Stimulated activated naive CD4-positive, alpha-beta T cell treated with Interleukin-2 at 50 U/mL for 16 hours (primary cell): Measurements from ENCODE around the gene PPP2R5A.

Experiments
- DNase-seq: peaks from one replicate; lab custom pipeline; 2025; lab: John Stamatoyannopoulos, UW

PPP2R5A gene

DNA sequence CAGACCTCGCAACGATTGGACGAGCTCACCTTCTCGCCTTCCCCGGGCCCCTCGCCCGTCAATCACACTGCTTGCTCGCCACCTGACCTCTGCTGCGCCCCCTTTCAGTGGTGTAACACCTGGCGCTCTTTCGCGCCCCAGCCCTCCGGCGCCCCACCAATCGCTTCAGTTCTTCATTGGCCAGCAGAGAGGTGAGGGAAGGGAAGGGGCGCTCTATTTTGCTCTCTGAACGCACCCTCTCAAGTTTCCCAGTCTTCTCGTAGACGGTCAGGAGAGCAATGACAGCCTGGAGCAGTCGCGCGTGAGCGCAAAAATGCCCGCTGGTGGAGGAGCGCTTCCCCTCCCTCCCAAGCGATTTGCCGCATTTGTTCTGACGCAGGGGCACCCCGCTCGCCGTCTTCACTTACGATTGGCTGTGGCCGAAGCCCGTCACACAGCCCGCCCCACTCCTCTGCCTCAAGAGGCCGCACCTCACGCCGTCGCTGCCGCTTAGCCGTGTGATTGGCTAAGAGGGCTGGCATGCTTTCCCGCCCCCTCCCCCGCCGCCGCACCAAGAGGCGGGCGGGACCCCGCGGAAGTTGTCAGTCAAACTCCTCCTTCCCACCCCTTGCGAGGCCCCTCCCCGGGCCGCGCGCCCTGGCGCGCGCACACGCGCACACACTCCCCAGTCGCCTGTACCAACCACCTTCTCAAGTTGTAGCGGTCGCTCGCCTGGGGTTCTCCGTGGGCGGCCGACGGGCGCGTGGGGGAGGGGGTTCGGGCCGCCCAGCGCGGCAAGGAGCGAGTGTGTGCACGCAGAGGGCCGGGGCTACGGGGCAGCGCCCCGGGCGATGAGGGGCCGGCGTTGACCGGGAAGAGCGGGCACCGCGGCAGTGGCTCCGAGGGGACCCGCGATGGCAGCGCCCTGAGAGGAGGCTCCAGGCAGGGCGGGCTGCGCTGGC, at the start of gene PPP2R5A:
PPP2R5A (plus strand) TSS at position 667 of the 941 bp plus-strand sequence. CDS start 701 bp downstream, outside the sequence.
- DNase-seq = peak; percentile 98

- DNase-seq = no peak
Observed at GRCh38 chr1:212235857-212236256, 49.4 kb upstream of the PPP2R5A start.

- DNase-seq = no peak
Observed at GRCh38 chr1:212236664-212237220, 48.5 kb upstream of the PPP2R5A start.

DNA sequence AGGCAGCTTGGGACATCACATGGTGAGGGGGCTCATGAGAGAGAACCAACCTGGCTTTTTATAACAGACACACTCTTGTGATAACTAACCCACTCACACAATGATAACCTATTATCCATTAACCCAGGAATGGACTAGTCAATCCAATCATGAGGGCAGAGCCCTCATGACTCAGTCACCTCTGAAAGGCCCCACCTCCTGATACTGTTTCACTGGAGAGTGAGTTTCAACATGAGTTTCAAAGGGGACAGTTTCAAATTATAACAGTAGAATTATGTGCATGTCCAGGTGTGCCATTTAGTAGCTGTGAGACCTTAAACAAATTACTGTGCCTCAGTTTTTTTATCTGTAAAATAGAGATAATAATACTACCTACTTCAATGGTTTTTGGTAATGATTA, 47.6 kb upstream of the PPP2R5A start:
- DNase-seq = no peak

DNA sequence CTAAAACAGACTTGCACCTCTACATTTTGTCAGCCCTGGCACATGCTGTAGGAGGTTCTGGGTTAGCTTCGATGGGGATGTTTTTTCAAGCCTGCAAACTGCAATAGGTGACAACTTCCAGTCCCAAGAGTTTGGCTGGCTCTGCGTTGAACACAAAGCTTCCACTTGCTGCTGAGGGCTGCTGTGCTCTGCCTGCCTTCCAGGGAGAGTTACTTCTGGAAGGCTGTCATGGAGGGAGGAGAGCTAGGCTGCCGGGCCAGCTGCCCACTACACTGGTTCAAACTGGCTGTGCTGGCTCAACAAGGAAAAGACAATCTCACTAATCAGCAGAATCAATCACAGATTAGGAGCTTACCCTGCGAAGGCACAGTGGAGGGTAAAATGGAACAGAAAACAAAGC, 46.7 kb upstream of the PPP2R5A start:
- DNase-seq = no peak

- no peak for DNase-seq
Observed at GRCh38 chr1:212241501-212241900, 43.7 kb upstream of the PPP2R5A start.

DNA sequence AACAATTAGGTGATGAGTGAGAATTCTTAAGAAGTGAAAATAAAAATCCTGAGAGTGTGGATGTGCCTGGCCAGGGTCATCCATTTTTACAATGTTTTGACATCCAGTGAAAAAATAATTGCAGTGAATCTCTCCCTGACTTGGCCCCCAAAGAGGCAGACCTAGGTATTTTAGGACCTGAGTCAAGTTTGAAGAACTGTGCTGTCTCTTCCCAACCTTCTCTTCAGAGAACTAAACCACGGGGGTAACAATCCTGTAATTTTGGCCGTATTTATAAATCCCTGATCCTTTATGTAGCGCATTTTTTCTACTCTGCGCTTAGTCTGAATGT, 43.3 kb upstream of the PPP2R5A start:
- no peak for DNase-seq

DNA sequence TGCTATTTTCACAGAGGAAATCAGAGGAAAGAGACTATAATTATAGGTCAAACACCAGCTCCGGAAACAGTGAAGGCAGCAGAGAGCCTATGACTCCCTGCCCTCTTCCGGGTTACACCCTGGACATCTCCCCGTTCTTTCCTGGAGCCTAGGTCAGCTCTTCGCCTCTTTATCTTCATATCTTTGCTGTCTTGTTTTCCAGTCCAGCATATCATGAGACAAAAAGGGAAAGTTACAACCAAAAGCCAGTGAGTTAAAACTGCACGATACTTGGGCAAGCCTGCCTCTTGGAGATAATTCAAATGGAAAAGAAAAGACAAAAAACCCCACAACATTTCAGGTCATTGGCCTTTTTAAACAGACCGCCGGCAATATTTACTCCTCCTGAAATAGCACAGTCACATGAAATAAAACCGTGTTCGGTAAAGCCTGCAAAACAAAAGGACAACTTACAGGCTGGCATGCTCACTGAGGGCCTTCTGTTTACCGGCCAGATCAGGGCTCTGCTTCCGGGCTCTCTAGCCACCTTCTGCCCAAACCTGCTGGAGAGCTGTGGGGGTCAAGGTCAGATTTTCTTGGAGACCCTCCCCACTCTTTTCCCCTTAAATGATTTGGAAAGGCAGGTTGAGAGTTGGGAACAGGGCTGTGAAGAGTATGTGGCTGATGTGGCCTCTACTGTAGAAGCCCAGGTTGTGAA, 42.8 kb upstream of the PPP2R5A start:
- DNase-seq = no peak

GRCh38 chr1:212242985-212243308, 42.3 kb upstream of the PPP2R5A start:
- DNase-seq = no peak

DNA sequence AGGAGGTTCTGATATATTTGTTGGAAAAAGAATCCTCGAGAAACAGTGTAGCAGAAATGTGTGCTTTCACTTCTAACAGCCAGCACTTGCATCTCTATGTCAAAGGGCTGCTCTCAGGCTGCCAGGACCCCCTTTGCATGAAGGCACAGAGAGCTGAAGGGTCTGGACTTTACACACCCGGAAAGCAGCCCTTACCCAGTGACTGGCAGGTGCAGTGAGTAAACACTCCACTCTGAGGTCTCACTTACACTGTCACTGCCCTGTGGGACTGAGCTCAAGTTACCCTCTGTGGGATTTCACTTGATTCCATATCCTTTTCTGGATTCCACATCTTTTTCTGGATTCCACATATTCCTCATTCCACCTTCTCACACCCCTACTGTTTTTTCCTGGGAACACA, 40.8 kb upstream of the PPP2R5A start:
- DNase-seq = no peak

- no peak for DNase-seq
Observed at GRCh38 chr1:212247179-212247721, 38.0 kb upstream of the PPP2R5A start.

DNA sequence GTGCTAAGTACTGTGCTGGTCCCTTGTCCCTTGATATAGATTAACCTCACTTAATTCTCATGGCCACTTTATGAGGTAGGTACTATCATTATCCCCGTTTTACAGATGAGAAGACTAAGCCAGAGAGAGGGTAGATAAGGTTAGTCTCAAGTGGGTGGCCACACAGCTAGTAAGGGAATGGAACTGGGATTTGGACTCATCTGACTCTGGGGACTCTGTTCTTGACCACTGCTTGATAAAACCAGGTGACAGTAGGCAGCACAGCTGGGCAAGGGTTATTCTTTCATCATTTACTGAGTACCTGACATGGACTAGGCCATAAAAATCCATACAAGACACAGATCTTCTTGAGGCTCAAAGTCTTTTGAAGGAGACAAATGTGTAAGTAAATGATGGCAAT, 37.2 kb upstream of the PPP2R5A start:
- no peak for DNase-seq

DNA sequence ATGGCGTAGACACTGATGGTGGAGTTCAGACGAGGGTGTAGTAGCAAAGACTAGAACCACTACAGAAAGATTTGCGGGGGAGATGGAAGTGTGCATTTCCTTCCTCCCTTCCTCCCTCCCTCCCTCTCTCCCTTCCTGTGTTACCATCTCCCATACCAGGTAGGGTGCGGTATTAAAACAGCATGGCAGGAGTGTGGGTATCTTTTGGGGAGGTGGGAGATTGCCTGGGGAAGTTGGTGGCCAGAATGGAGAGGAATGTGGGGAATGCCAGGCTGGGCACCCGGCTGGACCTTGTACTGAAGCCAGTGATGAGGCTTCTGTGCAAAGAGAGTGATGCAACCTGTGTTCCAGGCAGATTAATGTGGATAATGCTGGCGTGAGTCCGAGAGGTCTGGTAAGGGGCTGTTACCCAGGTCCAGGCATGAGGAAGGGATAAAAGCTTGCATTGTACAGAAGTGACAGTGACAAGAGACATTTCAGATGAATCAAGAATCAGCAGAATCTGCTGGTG, 30.3 kb upstream of the PPP2R5A start:
- no peak for DNase-seq

DNA sequence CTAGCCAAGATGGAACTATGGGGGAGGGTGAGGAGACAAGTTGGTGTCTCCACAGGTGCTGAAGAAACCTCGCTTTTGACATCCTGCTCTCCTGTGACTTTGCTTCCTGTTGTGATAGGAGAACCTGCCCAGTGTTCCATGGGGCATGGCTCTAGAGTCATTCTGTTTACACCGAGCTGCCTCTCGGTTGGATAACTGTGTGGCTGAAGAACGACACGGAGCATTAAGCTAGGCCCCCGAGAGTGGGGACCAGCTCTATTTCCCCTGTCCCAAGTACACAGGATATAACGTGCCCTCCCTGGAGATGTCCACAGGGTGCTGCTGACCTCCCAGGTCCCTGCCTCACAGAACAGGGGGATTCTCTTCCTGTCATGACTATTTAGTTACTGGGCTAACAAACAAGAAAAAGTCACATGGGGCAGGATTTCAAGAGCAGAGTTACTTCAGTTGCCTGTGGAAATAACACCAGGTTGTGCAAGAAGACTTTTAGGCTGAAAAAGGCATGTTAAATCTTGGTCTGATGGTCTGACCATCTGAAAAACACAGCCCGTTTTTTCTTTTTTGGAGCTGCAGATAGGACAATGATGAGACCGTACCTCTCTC, 29.4 kb upstream of the PPP2R5A start:
- no peak for DNase-seq

- DNase-seq = no peak
Observed at GRCh38 chr1:212256369-212256768, 28.8 kb upstream of the PPP2R5A start.

GRCh38 chr1:212257157-212257556, 28.1 kb upstream of the PPP2R5A start:
- DNase-seq = no peak

DNA sequence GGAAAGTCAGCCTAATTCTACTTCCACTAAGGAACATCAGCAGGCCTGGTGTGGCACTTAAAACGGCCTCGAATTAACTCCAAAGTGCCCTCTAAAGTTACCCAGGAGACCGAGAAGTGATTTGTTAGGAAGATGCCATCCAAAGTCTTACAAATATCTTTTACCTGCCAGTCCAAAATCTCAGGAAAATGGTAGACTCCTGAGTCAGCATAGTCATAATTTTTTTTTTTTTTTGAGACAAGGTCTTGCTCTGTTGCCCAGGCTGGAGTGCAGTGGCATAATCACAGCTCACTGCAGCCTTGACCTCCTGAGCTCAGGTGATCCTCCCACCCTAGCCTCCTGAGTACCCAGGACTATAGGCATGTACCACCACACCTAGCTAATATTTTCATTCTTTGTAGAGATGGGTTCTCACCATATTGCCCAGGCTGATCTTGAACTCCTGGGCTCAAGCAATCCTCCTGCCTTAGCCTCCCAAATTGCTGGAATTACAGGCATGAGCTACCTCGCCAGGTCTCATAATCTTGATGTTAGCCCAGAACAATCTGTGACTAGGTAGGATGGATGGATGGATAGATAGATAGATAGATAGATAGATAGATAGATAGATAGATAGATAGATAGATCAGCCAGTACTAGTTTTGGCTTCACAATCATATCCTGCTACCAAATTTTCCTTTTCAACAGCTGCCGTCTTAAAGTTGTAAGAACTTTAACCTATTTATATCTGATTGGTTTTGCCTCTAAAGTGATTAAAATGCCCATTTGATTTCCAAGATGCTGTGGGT, 25.3 kb upstream of the PPP2R5A start:
- DNase-seq = no peak

GRCh38 chr1:212260557-212261355, 24.5 kb upstream of the PPP2R5A start:
- DNase-seq = no peak

DNA sequence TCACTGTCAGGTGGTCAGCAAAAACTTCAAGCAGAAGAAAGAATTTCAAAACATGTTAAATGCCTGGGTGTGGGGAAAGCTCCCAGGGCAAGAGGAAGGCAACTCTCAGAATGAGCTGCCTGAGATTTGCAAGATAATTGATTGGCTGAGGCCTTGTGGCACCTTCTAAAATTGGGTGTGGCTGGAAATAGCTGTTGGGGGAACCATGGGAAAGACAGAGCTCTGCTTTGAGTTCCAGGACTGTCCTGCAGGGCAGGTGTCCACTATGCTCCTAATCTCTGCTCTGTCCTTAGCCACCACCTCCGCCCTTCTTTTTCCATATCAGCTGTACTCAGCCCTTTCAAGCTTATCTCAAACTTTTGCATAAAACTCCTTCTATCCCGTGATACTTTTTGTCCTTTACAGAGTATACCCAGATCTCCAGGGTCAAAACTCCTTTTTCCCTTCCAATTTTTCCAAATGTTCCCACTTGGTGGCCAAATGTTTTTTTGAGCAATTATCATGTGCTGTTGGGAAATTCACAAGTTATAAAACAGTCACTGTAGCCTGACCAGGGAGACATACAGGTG, 23.8 kb upstream of the PPP2R5A start:
- no peak for DNase-seq

GRCh38 chr1:212267017-212267416, 18.2 kb upstream of the PPP2R5A start:
- DNase-seq = no peak
